Stimulated activated CD8-positive, alpha-beta memory T cell treated with anti-CD3 and anti-CD28 coated beads, Interleukin-4, amount 100 ng/mL, for 48 hours (primary cell): Measurements from ENCODE around the gene ATAD3A.
A peak's percentile ranks its signal among the peaks of the same experiment; 100 is the strongest.
"Not testable (repeated sequence)": the region's sequence is repeated elsewhere in the genome, so short reads cannot be mapped to it uniquely, and the experiment has no call there.

Experiments
- DNase-seq: peaks from one replicate; pipeline ENCODE4 v3.0.0-alpha.2; 2020

The ATAD3A gene

DNA sequence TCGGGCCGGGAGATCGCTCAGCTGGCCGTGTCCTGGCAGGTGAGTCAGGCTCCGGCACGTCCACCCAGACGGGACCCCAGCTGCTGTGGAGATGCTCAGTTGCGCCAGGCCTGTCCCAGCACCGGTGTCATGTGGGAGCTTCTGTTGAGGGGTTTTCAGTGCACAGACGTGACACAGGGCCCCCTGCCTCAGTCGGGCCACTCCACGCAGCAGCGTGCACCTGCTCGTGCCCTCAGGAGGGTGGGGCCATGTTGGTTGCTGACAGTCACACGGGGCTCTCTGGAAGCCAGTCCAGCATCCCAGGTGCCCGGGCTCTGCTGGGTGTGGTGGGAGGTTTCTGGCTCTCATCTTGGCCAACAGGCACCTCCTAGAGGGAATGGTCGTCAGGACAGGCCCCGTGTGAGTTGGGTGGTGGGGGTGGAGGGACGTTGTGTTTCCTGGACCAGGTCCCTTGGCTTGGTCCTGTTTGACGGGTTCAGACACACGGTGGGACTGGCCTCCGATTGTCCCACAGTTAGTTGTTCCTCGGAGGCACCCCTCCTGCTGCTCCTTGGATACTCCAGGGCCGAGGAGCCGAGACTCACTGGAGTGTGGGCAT is 21.2 kb upstream of the ATAD3A start:
- no peak for DNase-seq

DNA sequence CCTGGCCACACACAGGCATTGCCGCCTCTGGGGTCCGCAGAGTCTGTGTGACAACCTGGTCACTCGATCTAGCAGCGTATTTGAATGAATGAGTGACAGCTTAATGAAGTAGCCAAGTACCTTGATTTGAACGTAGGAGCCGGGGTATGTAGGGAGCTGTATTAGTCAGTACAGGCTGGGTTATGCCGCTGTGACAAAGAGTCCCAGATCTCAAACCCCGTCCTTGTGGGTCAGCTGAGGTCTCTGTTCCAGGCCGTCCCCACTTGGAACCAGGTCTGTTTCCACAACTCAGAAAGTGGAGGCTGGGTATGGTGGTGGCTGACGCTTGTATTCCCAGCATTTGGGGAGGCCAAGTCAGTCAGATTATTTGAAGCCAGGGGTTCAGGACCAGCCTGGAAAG is 20.4 kb upstream of the ATAD3A start:
- DNase-seq, result no peak

DNA sequence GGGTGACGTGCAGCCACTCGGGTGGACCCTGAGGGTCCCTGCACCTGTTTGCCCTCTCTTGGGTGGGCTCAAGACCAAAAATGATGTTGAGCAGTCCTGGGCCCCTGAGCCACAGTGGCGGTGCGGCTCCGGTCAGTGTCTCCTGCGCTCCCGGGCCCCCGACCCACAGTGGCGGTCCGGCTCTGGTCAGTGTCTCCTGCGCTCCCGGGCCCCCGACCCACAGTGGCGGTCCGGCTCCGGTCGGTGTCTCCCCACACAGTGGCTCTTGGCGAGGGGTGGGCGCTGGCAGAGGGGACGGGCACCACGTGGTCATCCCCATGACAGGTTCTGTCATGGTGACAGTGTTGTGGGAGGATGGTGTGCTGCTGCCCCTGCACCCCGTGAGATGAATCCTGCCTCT is 17.7 kb upstream of the ATAD3A start:
- DNase-seq, result not testable (repeated sequence)

DNA sequence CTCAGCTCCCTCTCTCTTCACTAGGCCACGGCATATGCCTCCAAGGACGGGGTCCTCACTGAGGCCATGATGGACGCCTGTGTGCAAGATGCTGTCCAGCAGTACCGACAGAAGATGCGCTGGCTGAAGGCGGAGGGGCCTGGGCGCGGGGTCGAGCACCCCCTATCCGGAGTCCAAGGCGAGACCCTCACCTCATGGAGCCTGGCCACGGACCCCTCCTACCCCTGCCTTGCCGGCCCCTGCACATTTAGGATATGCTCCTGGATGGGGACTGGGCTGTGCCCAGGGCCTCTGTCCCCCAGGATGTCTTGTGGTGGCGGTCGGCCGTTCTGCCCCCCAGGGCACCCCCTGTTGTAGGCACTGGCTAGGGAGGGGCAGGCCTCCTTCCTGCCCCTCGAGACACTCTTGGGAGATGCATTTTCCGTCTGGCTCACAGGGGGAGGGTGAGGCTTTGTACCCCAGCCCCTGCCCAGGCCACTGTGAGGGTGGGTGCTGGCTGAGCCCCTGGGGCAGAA is 16.4 kb upstream of the ATAD3A start:
- not testable (repeated sequence) for DNase-seq

DNA sequence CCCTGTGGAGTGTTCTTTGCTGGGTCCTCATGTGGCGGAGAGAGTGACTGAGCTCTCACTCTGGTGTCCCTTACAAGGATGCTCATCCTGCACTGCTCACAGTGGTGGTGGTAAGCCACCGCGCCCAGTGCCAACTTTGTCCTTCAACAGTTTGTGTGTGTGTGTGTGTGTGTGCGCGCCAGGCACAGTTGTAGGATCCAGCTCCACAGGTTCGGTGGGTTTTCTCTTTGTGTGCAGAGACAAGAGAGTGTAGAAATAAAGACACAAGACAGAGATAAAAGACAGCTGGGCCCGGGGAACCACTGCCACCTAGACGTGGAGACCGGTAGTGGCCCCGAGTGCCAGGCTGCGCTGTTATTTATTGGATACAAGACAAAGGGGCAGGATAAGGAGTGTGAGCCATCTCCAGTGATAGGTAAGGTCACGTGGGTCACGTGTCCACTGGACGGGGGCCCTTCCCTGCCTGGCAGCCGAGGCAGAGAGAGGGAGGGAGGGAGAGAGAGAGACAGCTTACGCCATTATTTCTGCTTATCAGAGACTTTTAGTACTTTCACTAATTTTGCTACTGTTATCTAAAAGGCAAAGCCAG is 7.1 kb upstream of the ATAD3A start:
- DNase-seq, result peak; percentile 84

DNA sequence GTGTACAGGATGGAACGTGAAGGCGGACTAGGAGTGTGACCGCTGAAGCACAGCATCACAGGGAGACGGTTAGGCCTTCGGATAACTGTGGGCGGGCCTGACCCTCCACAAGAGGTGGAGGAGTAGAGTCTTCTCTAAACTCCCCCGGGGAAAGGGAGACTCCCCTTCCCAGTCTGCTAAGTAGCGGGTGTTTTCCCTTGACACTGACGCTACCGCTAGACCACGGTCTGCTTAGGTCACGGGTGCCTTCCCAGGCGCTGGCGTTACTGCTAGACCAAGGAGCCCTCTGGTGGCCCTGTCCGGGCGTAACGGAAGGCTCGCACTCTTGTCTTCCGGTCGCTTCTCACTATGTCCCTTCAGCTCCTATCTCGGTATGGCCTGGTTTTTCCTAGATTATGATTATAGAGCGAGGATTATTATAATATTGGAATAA is 6.6 kb upstream of the ATAD3A start:
- peak; percentile 47 for DNase-seq

DNA sequence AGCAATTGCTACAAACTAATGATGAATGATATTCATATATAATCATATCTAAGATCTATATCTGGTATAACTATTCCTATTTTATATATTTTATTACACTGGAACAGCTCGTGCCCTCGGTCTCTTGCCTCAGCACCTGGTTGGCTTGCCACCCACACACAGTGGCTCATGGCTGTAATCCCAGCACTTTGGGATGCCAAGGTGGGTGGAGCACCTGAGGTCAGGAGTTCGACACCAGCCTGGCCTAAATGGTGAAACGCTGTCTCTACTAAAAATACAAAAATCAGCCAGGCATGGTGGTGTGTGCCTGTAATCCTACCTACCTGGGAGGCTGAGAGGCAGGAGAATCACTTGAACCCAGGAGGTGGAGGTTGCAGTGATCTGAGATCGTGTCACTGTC is 6.2 kb upstream of the ATAD3A start:
- not testable (repeated sequence) for DNase-seq

DNA sequence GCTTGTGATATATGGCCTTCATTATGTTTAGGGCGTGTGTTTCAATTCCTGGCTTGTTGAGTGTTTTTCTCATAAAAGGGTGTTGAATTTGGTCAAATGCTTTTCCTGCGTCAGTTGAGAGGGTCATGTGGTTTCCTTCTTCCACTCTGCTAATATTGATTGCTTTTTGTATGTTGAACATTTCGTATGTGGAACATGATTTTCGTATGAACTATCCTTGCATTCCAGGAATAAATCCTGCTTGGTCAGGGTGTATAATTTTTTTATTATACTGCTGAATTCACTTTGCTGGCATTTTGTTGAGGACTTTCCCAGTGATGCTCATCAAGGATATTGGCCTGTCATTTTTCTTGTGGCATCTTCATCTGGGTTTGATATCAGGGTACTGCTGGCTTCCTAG is 4.7 kb upstream of the ATAD3A start:
- DNase-seq, result no peak

DNA sequence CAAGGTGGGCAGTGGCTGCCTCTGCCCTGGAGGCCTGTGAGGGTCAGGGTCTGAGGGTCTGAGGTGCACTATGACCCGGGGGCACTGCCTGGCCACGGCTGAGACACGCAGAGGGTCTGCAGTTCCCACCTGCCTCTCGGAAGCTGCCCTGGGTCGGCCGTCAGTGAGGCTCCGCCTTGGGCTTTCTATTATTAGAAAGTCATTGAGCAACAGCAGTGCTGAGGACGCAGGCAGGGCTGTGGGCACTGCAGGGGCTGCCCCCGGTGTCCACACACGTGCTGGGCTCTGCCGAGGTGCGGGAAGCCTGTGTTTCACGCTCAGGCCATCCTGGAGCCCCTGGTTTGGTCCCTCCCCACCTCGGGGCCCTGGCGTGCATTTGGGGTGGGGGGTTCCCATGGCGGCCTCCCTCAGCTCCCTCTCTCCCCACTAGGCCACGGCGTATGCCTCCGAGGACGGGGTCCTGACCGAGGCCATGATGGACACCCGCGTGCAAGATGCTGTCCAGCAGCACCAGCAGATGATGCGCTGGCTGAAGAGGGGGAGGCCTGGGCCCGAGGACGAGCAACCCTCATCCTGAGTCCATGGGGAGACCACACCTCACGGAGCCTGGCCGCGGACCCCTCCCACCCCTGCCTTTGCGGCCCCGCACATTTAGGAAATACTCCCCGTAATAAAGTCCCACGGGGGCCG is 3.0 kb upstream of the ATAD3A start:
- not testable (repeated sequence) for DNase-seq

DNA sequence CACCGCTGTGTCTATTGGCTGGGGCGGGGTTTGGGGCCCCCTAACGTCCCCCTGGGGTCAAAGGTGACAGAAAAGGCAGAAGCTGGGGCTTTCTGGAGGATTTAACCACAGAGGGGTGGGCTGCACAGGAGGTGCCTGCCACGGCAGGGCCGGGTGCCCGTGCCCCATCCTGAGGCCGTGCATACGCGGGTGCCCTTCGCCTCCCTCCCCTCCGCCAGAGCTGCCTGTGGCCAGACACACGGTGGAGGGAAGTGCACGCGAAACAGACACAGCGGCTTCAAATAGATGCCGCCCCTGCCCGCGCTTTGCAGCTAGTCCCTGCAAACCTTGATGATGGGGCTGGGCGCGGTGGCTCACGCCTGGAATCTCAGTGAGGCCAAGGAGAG is 2.5 kb upstream of the ATAD3A start:
- not testable (repeated sequence) for DNase-seq

DNA sequence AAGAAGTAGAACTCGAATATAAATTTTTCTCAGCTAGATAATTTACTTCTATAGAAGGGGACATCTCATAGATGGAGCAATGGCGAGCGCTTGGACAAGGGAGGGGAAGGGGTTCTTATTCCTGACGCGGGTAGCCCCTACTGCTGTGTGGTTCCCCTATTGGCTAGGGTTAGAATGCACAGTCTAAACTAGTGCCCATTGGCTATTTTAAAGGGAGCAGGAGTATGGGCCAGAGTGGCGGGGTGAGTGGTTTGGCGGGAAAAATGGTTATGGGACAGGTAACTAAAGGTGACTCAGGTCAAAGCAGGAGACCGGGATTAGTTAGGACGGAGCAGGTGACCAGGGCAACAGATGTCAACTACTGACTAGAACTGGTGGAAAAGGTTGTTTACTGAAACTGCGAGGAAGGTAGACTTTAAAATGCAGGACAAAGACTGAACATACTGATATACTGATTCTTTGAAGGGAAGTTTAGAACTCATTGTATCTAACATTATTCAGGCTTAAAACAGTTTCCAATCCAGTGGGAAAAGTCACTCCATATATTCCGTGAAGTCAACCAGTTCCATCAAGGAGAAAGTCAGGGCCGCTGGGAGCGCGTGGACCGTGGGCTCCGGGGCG is 940 bp upstream of the ATAD3A start:
- DNase-seq, result peak; percentile 48

DNA sequence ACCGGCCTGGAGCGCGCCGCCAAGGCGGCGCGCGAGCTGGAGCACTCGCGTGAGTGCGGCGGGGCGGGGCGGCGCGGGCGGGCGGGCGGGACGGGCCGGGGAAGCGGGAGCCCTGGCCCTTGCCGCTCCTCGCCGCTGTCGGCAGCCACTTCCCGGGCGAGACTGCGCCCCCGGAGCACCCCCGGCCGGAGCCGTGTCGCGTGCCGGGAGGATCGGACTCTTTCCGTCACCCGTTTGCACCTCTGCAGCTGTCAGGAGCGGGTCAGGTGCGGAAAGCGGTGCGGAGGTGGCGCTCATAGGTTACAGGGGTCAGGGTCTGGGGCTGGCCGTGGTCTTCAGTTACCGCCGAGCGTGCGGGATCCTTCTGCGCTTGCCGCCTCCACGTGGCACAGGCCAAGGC is 463 bp downstream of the ATAD3A start:
- DNase-seq, result peak; percentile 39

DNA sequence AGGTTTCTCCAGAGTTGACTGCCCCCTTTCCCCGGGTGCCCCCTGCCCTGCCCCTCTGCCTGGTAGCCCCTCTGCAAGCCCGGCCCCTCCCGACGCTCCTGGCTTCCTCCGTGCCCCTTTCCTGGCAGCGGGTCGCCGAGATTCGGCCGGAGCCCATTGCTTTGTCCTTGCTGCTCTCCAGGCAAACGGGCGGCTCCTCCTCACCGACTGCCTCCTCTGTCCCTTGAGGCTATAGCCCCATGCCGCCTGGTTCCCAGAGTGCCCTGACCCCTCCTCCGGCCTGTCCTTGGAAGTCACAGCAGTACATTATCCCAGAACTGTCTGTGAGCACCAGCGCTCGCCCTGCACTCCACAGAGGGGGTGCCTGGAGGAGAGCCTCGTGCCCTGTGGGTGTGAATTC is 1.7 kb downstream of the ATAD3A start:
- DNase-seq, result not testable (repeated sequence)

DNA sequence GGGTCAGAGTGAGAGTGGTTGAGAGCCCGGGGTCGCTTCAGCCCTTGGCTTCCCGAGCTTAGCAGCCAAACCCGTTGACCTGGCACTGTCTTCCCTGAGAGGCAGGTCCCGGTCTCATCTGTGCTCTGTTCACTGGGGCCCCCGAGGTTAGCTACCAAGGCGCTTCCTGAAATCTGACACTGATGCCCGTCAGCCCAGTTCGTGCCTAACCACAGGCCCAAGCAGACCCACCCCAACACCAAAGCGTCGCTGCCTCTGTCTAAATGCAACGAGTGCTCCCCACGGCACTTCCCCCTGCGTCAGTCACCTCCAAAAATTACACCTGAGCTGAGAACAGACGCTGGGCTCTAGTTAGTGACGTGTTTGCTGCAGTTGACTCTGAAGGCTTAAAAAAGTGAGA is 2.4 kb downstream of the ATAD3A start:
- DNase-seq, result not testable (repeated sequence)

DNA sequence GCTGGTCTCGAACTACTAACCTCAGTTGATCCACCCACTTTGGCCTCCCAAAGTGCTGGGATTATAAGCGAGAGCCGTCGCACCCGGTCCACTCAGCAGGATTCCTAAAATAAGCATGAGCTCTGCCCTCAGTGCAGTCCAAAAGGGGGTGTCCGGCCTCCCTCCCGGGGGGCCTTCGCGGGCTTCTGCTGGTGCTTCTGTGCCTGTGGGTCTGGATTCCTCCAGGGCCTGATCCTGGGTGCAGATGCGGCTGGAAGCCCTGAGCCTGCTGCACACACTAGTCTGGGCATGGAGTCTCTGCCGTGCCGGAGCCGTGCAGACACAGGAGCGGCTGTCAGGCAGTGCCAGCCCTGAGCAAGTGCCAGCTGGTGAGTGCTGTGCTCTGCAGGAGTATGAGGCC is 5.0 kb downstream of the ATAD3A start:
- not testable (repeated sequence) for DNase-seq

DNA sequence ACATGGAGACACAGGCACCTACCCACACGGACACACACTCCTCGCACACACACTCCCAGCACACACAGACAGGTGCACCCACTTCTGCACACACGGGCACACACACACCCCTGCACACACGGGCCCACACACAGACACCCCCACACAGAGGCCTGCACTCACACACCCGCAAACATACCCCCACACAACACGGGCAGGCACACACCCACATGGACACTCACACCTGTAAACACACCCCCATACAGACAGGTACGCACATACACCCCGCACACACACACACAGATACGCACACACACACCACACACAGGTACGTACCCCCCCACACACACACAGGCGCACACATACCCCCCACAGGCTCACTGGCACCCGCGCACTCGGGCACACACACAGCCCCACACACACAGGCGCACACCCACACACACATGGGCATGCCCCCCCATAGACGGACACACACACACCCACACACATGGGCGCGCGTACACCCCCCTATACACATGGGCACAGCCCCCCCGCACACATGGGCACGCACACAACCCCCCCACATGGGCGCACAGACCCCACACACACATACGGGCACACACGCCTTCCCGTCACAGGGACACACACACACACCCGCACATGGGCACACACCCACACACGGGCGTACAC is 6.1 kb downstream of the ATAD3A start:
- DNase-seq, result no peak

DNA sequence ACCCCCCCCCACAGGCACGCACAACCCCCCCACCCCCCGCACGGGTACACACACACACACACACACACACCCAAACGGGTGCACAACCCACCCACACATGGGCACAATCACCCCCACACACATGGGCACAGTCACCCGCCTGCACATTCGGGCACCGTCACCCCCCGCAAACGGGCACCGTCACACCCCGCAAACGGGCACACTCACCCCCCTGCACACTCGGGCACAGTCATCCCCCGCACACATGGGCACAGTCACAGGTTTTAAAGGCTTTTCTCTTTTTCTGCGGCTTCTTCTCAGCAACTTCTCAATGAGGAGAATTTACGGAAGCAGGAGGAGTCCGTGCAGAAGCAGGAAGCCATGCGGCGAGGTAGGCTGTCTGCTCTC is 6.7 kb downstream of the ATAD3A start:
- DNase-seq, result not testable (repeated sequence)

DNA sequence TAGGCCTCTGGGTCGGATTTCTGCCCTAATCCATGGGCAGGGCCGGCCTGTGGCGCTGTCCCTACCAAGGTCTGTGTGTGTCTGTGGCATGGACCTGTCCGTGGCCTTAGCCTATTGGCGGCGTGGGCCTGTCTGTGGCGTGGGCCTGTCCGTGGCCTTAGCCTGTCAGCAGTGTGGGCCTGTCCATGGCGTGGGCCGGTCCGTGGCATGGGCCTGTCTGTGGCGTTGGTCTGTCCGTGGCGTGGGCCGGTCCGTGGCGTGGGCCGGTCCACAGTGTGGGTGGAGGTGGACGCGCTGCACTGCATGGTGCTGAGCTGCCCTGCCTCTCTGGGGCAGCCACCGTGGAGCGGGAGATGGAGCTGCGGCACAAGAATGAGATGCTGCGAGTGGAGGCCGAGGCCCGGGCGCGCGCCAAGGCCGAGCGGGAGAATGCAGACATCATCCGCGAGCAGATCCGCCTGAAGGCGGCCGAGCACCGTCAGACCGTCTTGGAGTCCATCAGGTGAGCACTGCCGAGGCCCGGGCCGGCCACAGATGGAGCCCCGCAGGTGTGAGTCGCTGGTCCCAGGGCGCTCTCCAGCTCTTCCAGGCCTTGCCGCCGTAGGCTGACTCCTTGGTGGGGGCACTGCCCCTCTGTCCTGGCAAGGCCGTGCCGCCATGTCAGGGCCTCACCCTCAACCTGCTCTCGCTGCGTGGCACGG is 8.0 kb downstream of the ATAD3A start:
- DNase-seq, result not testable (repeated sequence)

DNA sequence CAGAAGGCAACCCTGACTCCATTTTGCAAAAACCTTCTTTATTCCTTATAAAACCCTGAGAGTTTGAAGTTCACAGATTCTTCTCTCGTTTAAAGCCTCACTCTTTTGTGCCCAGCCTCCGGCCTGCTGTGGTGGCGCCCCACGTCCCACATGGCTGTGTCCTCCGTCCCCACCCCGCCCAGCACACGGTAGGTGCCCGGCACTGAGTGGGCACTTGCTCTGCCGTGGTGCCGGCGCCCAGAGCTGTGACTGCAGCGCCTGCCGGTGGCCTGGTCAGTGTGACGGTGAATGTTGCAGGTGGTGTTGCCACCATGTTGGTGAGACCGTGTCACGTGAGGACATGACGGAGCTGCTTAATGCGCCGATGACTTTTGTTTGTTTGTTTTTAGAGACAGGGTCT is 9.4 kb downstream of the ATAD3A start:
- no peak for DNase-seq

DNA sequence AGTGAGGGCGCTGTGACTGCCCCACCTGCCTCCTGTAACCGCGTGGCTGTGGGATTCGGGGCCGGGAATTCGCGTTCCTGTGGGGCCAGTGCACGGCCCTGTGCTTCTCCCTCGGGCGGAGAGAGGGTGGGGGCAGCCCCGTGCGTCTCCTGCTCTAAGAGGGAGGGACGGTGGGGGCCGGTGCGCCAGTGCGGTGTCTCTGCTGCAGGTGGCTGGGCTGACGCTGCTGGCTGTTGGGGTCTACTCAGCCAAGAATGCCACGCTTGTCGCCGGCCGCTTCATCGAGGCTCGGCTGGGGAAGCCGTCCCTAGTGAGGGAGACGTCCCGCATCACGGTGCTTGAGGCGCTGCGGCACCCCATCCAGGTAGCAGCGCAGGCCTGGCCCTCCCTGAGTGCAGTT is 10.6 kb downstream of the ATAD3A start:
- not testable (repeated sequence) for DNase-seq

DNA sequence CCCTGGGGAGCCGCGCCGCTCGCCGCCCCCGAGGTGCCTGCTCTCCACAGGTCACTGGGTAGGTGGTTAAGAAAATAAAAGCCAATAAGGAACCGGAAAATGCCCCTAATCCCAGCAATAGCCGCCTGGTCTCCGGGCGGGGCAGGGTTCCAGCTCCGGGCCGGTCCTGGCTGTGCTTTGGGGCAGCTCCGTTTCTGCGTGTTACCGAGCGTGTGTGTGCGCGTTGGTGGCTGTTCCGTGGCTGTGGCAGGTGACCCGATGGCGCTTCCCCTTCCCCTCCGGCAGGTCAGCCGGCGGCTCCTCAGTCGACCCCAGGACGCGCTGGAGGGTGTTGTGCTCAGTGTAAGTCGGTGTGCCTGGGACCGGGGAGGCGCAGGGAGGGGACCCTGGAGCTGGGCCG is 11.3 kb downstream of the ATAD3A start:
- DNase-seq, result not testable (repeated sequence)

DNA sequence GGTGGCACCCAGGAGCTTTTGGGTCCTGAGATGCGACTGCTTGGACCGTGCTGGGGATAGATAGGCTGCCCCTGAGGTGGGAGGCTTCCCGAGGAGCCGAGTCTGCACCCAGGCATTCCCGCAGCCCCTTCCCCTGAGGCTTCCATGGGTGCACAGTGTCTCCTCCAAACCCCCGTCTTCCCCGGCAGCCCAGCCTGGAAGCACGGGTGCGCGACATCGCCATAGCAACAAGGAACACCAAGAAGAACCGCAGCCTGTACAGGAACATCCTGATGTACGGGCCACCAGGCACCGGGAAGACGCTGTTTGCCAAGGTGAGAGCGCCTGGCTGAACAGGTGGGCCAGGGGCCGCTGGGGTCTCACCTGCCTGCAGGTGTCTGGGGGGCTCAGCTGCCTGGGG is 11.7 kb downstream of the ATAD3A start:
- DNase-seq, result not testable (repeated sequence)
